Hematopoietic multipotent progenitor cell treated with erythropoietin and hydrocortisone succinate and interleukin-3 and kit ligand, for 8 days (in vitro differentiated cells): ENCODE data around the gene PHYHD1.

ENCODE experiments used
- DNase-seq: peaks from one replicate; pipeline ENCODE4 v3.0.0-alpha.2; 2015

The PHYHD1 gene

GRCh38 chr9:128901822-128902221 lies 19.0 kb upstream of the PHYHD1 start:
- DNase-seq = no peak

GRCh38 chr9:128902351-128903078 lies 18.3 kb upstream of the PHYHD1 start:
- DNase-seq = peak; percentile 83

- DNase-seq = no peak
These were observed 17.7 kb upstream of the PHYHD1 start for GRCh38 chr9:128903079-128903461.

- DNase-seq = no peak
These were observed 16.7 kb upstream of the PHYHD1 start for GRCh38 chr9:128903871-128904620.

GRCh38 chr9:128905964-128906363 lies 14.8 kb upstream of the PHYHD1 start:
- DNase-seq = no peak

- peak; percentile 47 for DNase-seq
These were observed 14.0 kb upstream of the PHYHD1 start for GRCh38 chr9:128906741-128907140.

- no peak for DNase-seq
These were observed 12.4 kb upstream of the PHYHD1 start for GRCh38 chr9:128908372-128908771.

GRCh38 chr9:128909859-128910258 lies 10.9 kb upstream of the PHYHD1 start:
- DNase-seq = no peak

- no peak for DNase-seq
These were observed 9.9 kb upstream of the PHYHD1 start for GRCh38 chr9:128910906-128911305.

GRCh38 chr9:128911529-128912035 lies 9.2 kb upstream of the PHYHD1 start:
- DNase-seq = no peak

- no peak for DNase-seq
These were observed 8.4 kb upstream of the PHYHD1 start for GRCh38 chr9:128912270-128912853.

- DNase-seq = no peak
These were observed 7.5 kb upstream of the PHYHD1 start for GRCh38 chr9:128913048-128913900.

- no peak for DNase-seq
These were observed 6.6 kb upstream of the PHYHD1 start for GRCh38 chr9:128913995-128914772.

GRCh38 chr9:128916204-128916603 lies 4.6 kb upstream of the PHYHD1 start:
- DNase-seq = no peak

- DNase-seq = no peak
These were observed 4.0 kb upstream of the PHYHD1 start for GRCh38 chr9:128916745-128917144.

GRCh38 chr9:128917151-128917849 lies 3.5 kb upstream of the PHYHD1 start:
- DNase-seq = no peak

GRCh38 chr9:128918921-128919320 lies 1.9 kb upstream of the PHYHD1 start:
- no peak for DNase-seq

- DNase-seq = no peak
These were observed 1.2 kb upstream of the PHYHD1 start for GRCh38 chr9:128919402-128920089.

GRCh38 chr9:128921881-128922763 lies 1.3 kb downstream of the PHYHD1 start:
- DNase-seq = peak; percentile 61

GRCh38 chr9:128923493-128923883 lies 2.7 kb downstream of the PHYHD1 start:
- DNase-seq = peak; percentile 11
